ENCODE measurements around the gene CLN3.
"Not testable (repeated sequence)": the region's sequence is repeated elsewhere in the genome, so short reads cannot be mapped to it uniquely, and the experiment has no call there.

Gene CLN3

DNA sequence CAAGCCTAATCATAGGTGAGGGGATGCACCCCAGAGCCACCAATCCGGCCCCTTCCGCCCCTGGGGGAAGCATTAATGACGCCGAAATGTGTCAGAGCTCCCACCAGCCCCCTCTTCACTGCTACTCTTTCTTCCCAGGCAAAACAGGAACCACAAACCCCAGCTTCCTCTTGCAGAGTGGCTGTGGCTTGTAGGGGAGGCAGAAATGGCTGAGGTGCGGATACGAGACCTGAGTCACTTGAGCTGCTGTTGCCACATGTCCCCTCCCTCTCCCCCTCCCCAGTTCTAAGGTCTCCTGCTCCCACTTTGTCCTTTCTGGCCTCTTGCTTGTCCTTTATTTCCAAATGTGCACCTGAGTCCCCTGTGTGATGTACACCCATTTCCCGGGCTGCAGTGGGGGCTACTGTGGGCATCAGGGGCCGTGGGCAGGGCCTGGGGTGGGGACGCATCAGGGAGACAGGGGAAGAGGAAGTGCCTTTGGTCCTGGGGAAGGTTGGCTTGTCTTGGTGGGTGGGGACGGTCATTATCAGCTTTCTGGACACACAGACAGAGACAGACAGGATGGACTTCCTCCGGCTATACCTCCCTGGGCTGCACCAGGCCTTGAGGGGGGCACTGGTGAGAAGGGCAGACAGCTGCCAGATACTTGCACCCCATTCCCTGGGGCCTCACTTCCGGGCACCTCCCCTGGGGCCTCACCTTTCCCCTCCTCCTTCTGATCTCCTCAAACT is 2.4 kb upstream of the CLN3 start, which contains the start of gene APOBR:
TSS of gene APOBR (plus strand) at position 523 of the 731 bp plus-strand sequence. CDS start at position 562, 39 bp downstream.
- DNase-seq: peak; percentile 80

DNA sequence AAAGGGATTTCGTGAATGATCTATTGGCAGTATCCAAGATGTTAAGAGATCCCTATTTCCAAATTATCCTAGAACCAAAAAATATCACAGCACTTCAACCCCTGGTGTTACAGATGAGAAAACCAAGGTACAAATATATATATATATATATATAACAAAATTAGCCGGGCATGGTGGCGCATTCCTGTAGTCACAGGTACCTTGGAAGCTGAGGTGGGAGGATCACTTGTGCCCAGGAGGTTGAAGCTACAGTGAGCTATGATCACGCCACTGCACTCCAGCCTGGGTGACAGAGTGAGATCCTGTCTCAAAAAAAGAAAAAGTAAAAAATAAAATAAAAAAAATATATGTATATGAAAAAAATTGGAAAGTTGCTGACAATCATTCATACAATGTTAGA is 637 bp upstream of the CLN3 start:
- DNase-seq: no peak

DNA sequence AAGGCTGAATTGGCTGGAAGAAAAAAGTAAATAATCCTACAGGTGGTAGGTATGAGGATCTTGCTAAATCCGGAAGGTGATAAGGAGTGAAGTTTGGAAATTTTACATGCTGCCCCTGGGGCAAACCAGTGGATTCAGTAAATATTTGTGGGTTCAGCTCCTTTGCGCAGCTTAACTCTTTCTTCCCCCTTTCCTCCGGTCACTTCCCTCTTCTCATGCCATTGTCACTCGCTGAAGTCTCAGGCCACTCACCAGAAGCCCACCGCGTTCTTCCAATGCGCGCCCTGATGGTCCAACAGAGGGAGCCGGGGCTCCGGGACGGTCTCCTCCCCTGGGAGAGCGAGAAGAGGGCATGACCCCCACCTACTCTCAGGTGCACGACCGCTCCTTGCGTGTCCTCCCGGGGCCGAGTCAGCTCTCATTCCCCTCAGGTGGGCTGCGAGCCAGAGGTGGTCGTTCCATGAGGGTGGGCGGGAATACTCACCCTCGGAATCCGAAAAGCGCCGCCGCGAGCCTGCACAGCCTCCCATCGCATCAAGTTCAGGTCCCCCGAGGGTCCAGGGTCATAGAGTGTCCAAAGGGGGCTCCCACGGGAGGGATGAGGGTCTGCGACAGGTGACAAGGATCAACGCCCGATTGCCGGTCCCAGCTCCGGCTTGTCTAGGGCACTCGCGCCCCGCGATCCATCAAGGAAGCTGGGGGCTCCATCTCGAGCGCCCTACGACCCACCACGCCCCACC is 474 bp downstream of the CLN3 start:
- DNase-seq: peak; percentile 12

DNA sequence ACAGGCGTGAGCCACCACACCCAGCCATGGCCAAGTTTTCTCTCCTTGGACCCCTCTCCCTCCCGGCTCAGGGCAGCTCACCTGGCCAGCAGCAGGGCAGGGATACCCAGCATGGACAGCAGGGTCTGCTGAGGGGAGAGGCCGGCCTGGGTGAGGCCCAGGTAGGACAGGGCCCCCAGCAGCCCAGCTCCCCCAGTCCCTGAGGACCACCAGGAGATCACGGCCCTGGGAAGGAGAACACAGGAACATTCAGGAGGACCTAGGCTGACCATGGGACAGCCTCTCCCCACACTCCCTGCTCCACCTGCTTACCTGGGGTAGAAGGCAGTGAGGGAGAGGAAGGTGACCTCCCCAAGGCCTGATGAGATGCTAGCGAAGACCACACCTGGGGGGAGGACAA is 5.6 kb downstream of the CLN3 start:
- DNase-seq: no peak

GRCh38 chr16:28483361-28483760 is 8.5 kb downstream of the CLN3 start:
- not testable (repeated sequence) for DNase-seq

GRCh38 chr16:28482026-28482425 is 9.8 kb downstream of the CLN3 start:
- DNase-seq: no peak

DNA sequence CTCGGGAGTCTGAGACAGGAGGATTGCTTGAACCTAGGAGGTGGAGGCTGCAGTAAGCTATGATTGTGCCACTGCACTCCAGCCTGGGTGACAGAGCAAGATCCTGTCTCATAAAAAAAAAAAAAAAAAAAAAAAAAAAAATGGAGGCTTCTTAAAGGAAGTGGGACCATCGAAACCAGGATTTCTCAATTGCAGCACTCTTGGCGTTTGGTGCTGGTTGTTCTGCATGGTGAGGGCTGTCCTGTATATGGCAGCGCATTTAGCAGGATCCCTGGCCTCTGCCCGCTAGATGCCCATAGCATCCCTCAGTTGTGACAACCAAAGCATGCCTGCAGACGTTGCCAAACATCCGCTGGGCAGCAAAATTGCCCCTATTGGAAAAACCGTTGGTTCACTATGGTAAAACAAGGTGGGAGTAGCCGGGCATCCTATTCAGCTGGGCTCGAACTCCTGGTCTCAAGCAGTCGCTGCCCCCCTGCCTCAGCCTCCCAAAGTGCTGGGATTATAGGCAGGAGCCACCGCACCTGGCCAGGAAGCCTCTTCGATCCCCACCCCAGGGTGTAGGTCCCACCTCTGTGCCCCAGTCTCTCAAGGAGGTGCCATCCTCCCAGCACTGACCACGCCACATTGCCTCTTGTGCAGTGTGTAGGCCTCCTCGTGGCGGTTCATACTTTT is 13.2 kb downstream of the CLN3 start:
- no peak for DNase-seq

DNA sequence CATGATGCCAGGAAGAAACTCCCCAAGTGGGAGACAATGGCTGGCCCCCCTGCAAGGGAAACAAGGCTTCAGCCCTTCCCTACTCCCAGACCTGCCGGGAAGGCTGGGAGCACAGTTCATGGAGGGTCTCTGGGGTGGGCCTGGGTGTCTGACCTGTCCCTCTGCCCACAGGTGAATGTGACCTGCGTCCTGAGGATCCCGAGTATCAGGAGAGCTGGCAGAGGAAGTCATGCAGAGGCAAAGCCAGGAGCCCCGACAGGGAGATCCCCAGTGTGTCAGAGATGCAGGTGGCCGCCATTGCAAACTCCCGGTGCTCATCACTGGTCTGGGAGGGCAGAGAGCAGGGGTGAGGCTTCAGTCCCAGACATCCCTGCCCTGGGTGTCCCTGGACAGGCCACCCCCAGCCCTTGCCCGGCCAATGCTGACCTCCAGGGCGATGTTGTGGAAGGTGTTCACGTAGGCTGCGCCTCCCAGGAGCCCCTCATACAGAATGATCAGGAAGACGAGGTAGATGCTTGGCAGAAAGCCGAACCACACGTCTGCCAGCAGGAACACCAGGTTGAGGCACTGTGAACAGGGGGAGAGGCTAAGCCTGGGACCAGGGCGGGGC is 14.5 kb downstream of the CLN3 start:
- DNase-seq: no peak

DNA sequence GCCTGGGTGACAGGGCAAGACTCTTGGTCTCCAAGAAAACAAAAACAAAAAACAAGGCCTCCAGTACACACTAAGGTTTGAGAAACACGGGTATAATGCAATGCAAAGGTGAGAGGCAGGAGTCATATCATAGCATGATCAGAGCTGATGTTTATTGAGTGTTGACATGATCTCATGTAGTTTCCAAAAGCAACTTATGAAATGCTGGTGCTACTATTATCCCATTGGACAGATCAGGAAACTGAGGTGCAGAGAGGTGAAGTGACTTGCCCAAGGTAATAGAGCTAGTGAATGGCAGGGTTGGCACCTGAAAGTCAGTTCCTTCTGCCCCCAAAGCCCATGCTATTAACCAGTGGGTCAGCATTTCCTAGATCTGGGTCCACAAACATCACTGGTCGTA is 16.7 kb downstream of the CLN3 start:
- DNase-seq: no peak

GRCh38 chr16:28473714-28474265 is 18.1 kb downstream of the CLN3 start:
- DNase-seq: no peak

DNA sequence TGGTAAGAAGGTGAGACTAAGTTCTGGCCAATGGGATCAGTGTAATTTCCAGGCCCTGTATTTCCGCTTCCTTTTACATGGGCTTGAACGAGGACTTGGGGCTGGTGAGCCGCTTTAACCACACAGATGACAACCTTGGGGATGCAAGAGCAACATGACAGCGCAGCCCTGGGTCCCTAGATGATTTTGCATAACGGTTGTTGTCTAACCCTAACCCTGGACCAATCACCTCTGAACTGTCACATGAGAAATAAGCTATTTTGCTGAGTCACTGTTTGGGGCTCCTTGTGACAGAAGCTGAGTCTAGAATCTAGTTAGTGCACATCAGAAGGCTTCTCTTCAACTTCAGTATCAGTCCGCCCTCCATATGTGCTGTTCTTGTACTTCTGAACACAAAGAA is 44.8 kb downstream of the CLN3 start:
- DNase-seq: not testable (repeated sequence)

DNA sequence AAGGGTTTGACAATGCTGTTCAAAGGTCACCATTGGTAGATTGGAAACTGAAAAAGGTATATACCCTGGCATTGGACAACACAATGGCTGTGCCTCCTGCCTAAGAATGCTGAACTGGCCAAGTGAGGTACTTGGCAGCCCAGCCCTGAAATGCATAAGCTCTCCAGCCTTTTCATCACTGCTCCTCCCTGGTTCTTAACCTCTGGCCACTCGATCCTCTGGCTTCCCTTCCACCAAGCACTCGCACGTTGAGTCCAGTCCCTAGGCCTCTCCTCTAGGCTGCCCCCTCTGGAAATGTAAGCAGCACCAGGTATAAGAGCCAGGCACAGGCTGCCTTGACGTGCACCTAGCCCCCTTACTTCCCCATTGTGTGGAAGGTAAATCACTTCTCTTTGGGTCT is 45.5 kb downstream of the CLN3 start:
- DNase-seq: not testable (repeated sequence)

- not testable (repeated sequence) for DNase-seq
Measured at GRCh38 chr16:28443943-28444342, 47.9 kb downstream of the CLN3 start.

DNA sequence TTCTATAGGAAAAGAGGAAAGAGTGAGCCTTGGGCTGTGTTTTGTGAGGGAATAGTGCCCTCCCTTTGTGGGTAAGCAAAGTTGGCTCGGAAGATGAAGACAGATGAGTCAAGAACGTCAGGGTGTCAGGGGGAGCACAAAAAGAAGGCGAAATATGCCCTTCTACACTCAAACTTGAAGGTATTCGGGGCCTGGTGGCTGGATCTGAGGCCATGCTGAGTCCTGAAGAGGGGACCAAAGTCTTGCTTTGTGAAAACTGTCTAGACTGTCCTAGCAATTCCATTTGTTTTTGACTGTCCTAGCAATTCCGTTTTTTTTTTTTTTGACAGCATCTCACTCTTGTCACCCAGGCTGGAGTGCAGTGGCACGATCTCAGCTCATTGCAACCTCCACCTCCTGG is 53.0 kb downstream of the CLN3 start:
- not testable (repeated sequence) for DNase-seq

- DNase-seq: not testable (repeated sequence)
Measured at GRCh38 chr16:28435340-28435739, 56.5 kb downstream of the CLN3 start.

Data from activated CD4-positive, alpha-beta T cell treated with anti-CD3 and anti-CD28 coated beads, Interleukin-2, amount 50 U/mL, for 1 hour (primary cell).